ENCODE data around the gene C19orf12.

Gene C19orf12

DNA sequence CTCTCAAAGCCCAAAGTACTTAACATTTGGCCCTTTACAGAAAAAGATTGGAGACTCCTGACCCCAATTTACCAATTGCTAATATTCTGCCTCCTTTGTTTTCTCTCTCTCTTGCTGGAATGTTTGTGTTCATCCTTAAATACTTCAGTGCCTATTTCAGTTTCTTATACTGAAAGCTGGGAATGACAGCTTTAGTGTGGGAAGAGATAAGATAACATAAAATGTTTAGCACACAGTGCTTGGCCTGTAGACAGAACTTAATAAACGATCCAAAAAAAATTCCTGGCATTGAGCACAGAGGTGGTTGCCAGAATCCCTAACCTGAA is 52.8 kb downstream of the C19orf12 start:
- no peak for DNase-seq

DNA sequence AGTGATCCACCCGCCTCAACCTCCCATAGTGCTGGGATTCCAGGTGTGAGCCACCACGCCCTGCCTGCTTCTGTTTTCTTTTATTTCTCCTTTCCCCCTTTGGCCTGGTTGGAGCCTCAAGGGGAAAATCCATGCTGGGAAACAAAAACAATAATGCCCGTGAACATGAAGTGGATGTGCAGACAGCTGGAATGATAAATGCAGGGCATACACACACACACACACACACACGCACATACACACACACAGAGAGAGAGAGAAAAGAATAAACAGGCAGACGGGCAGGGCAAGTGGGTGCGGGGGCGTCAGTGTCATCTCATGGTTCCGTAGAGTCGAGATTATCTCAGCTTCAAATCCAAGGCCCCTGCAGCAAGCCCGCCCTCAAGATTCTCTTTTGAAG is 54.2 kb downstream of the C19orf12 start:
- DNase-seq: peak; percentile 58 to 72

DNA sequence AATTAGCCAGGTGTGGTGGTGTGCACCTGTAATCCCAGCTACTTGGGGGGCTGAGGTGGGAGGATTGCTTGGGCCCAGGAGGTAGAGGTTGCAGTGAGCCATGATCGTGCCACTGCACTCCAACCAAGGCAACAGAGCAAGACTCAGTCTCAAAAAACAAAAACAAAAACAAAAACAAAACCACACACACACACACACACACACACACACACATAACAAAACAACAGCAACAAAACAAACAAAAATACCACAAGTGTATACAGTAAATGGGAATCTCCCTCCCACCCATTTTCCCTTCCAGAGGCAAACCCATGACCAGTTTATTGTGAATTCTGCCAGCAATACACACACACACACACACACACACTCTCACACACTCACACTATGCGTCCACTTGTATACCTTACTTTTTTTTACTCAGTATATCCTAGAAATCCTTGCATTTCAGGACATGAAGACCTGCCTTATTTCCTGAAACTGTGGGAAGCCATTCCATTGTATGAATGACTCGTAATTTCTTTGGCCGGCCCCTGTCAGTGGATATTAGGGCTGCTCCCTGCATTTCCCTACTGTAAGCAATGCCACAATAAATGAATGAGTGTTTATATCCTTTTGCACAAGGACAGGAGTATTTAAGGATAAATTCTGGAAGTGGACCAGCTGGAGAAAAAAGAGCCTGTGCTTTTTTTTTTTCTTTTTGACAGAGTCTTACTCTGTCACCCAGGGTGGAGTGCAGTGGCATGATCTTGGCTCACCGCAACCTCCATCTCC is 56.7 kb downstream of the C19orf12 start:
- DNase-seq: no peak

DNA sequence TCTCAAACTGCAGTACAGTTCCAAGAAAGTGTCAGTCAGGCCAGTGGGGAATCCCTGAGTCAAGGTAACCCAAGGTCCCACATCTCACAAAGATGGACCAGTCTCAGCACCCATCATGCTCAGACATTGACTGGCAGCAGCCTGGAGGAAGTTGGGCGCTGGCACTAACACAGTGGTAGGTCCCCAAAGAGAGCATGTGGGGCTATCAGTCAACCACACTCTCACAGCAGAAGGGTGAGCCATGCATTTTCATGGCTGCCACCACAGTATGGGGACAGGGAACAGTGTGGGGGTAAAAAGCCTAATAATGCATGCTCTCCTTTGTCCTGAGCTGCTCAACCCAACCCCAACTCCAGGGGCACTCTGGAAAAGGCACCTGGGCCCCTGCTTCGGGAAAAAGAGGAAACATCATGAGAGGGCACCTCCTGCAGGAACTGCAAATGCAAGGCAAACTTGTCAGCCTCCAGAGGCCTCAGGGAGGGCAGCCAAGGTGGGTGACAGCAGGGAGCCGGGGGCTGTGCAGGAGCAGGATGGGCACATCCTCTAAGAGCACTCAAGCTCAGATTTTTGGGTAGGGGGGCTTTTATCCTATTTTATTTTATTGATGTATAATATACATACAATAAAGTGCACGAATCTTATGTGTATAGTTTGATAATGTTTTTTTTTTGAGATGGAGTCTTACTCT is 59.3 kb downstream of the C19orf12 start:
- DNase-seq: no peak

DNA sequence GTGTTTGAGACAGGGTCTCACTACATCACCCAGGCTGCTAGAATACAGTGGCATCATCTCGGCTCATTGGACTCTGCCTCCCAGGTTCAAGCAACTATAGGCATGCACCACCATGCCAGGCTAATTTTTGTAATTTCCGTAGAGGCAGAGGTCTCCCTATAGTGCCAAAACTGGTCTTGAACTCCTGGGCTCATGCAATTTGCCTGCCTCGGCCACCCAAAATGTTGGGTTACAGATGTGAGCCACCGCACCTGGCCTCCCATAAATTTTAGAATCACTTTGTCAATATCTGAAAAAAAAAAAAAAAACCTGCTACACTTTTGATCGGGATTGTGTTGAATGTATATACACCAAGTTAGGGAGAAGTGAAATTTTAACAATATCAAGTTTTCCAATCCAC is 61.7 kb downstream of the C19orf12 start:
- no peak for DNase-seq

DNA sequence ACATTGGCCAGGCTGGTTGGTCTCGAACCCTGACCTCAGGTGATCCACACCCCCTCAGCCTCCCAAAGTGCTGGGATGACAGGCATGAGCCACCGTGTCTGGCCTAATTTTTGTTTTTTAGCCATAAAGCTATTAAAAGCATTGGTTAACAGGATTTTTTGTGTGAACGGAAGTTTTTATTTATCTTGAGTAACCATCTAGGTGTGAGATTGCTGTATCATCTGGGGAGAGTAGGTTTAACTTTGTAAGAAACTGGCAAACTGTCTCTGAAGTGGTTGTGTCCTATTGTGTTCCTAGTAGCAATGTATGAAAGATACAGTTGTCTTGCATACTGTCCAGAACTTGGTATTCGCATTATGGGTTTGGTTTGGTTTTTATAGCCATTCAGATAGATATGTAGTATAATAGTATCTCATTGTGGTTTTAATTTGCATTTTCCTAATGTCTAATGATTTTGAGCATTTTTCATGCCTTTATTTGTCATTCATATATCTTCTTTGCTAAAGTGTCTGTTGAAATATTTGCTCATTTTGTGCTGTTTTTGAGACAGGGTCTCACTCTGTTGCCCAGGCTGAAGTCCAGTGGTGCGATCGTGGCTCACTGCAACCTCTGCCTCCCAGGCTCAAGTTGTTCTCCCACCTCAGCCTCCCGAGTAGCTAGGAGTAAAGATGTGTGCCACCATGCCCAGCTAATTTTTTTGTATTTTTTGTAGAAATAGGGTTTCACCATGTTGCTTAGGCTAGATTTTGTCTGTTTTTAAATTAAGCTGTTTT is 63.3 kb downstream of the C19orf12 start:
- no peak for DNase-seq

DNA sequence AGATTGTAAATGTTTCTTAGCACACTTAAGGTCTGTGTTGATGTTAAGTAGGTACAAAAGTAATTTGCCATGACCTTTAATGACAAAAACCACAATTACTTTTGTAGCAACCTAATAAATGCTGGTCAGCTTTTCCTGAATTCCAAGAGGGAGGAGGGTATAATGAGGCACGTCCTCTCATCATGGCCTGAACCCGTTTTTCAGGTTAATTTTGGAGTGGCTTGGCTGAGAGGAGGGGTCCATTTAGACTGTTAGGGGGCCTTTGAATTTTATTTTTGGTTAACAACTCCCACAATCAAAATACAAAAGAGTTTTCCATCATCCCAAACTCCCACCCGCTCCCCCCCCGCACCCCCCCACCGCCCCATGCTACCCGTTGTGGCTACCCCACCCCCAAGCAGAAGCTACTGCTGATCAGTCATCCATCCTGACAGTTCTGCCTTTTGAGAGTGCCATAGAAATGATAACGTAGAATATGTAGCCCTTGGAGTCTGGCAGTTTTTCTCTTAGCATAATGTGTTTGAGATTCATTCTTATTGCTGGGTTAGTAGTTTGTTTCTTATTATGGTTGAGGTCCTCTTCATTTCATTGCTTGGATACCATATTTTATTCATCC is 64.2 kb downstream of the C19orf12 start:
- DNase-seq: no peak

Measured in activated T-cell treated with anti-CD3 and anti-CD28 coated beads, Interleukin-2, amount 50 U/mL, for 48 hours (primary cell).